Mesenchymal stem cell (in vitro differentiated cells and primary cell): Measurements from ENCODE around the gene AHRR.

ENCODE experiments used
- DNase-seq: peaks from one replicate; pipeline ENCODE4 v3.0.0-alpha.2; 2013
- H2AFZ ChIP-seq: one replicate; pipeline ENCODE4 v1.6.1; 2013; ENCODE audit warnings: low read depth, mild to moderate bottlenecking, control low read depth, inconsistent platforms, low read length, moderate library complexity
- H2AK5ac ChIP-seq: 2 replicates; pipeline ENCODE4 v1.6.1; 2013; ENCODE audit warnings: low read length, moderate library complexity, mild to moderate bottlenecking, inconsistent platforms; ENCODE audit not compliant: severe bottlenecking
- H2BK120ac ChIP-seq: one replicate; pipeline ENCODE4 v1.6.1; 2013; ENCODE audit warnings: low read depth, mild to moderate bottlenecking, inconsistent platforms, low read length, moderate library complexity
- H2BK12ac ChIP-seq, 2 experiments: one replicate each; pipeline ENCODE4 v1.6.1; 2013; ENCODE audit warnings: inconsistent platforms in 2 of 2, low read length in 2 of 2, mild to moderate bottlenecking in 2 of 2, moderate library complexity in 2 of 2, control low read depth in 1 of 2
- H2BK15ac ChIP-seq: one replicate; pipeline ENCODE4 v1.6.1; 2013; ENCODE audit warnings: mild to moderate bottlenecking, low read depth, inconsistent platforms; ENCODE audit not compliant: poor library complexity, severe bottlenecking
- H2BK5ac ChIP-seq: 2 replicates; pipeline ENCODE4 v1.6.1; 2013; ENCODE audit warnings: low read depth, mild to moderate bottlenecking, low read length, control low read depth, inconsistent platforms; ENCODE audit not compliant: poor library complexity, severe bottlenecking
- H3K14ac ChIP-seq, 2 experiments: one replicate each; pipeline ENCODE4 v1.6.1; 2013; ENCODE audit warnings: inconsistent platforms in 2 of 2, low read length in 2 of 2, control low read depth in 1 of 2, mild to moderate bottlenecking in 1 of 2, moderate library complexity in 1 of 2
- H3K18ac ChIP-seq, 2 experiments: one replicate each; pipeline ENCODE4 v1.6.1; 2013; ENCODE audit warnings: inconsistent platforms in 2 of 2, low read length in 2 of 2, control low read depth in 1 of 2, low read depth in 1 of 2, mild to moderate bottlenecking in 1 of 2
- H3K23ac ChIP-seq, 2 experiments: one replicate each; pipeline ENCODE4 v1.6.1; 2013; ENCODE audit warnings: inconsistent platforms in 2 of 2, low read length in 2 of 2, mild to moderate bottlenecking in 2 of 2, moderate library complexity in 2 of 2, control low read depth in 1 of 2
- H3K27ac ChIP-seq: 2 replicates; pipeline ENCODE4 v1.5.1; 2013; ENCODE audit warnings: mild to moderate bottlenecking, moderate library complexity, low read length, control low read depth, inconsistent platforms; ENCODE audit not compliant: poor library complexity, severe bottlenecking
- H3K27me3 ChIP-seq, 2 experiments: 2 replicates each; pipeline versions ENCODE4 v1.6.1 to v1.7.0; 2013; ENCODE audit warnings: low read length in 2 of 2, mild to moderate bottlenecking in 2 of 2, moderate library complexity in 2 of 2, control low read depth in 1 of 2, inconsistent platforms in 1 of 2; ENCODE audit not compliant: control insufficient read depth in 1 of 2, insufficient read depth in 1 of 2
- H3K36me3 ChIP-seq, 2 experiments: 2 replicates each; pipeline versions ENCODE4 v1.6.1 to v1.7.0; 2013; ENCODE audit warnings: low read length in 2 of 2, control low read depth in 1 of 2, inconsistent platforms in 1 of 2, low read depth in 1 of 2, mild to moderate bottlenecking in 1 of 2; ENCODE audit not compliant: insufficient read depth in 2 of 2, control insufficient read depth in 1 of 2
- H3K4ac ChIP-seq, 2 experiments: one replicate each; pipeline ENCODE4 v1.6.1; 2013; ENCODE audit warnings: inconsistent platforms in 2 of 2, low read length in 2 of 2, mild to moderate bottlenecking in 2 of 2, moderate library complexity in 2 of 2, control low read depth in 1 of 2, low read depth in 1 of 2
- H3K4me1 ChIP-seq: 2 replicates; pipeline ENCODE4 v1.6.1; 2013; ENCODE audit warnings: low read depth, low read length, control low read depth; ENCODE audit not compliant: control insufficient read depth, insufficient read depth
- H3K4me2 ChIP-seq: 2 replicates; pipeline ENCODE4 v1.6.1; 2013; ENCODE audit warnings: low read length, mild to moderate bottlenecking, inconsistent platforms; ENCODE audit not compliant: poor library complexity, severe bottlenecking
- H3K4me3 ChIP-seq, 2 experiments: 2 replicates each; pipeline versions ENCODE4 v1.5.1 to v1.7.0; 2013; ENCODE audit warnings: low read length in 2 of 2, mild to moderate bottlenecking in 2 of 2, control low read depth in 1 of 2, low read depth in 1 of 2; ENCODE audit not compliant: insufficient read depth in 1 of 2
- H3K79me1 ChIP-seq: replicated peaks from 2 replicates; pipeline ENCODE4 v1.6.1; 2013; ENCODE audit warnings: mild to moderate bottlenecking, control low read depth, low read length, inconsistent platforms; ENCODE audit not compliant: poor library complexity, severe bottlenecking
- H3K9ac ChIP-seq: 2 replicates; pipeline ENCODE4 v1.7.0; 2013; ENCODE audit warnings: mild to moderate bottlenecking, low read length, moderate library complexity
- H3K9me3 ChIP-seq: 2 replicates; pipeline ENCODE4 v1.7.0; 2013; ENCODE audit warnings: mild to moderate bottlenecking, low read length; ENCODE audit not compliant: control insufficient read depth
- H4K8ac ChIP-seq: one replicate; pipeline ENCODE4 v1.6.1; 2013; ENCODE audit warnings: inconsistent platforms, mild to moderate bottlenecking, low read length, moderate library complexity
- H4K91ac ChIP-seq: one replicate; pipeline ENCODE4 v1.6.1; 2013; ENCODE audit warnings: mild to moderate bottlenecking, low read length, inconsistent platforms
- WGBS: methylation state at CpG from one replicate; pipeline ENCODE4 v1.1.7; 2013; ENCODE audit warnings: mixed read lengths; 5-methylcytosine and 5-hydroxymethylcytosine counted together

Gene AHRR

GRCh38 chr5:483011-483410 is 161.5 kb downstream of the AHRR start:
- no peak overlapping the region for H3K4me3 ChIP-seq
- H3K18ac ChIP-seq: no peak overlapping the region
- no peaks in the 10 kb centered on the region for H3K79me1 ChIP-seq
- no peak overlapping the region for H2BK120ac ChIP-seq
- no peak overlapping the region for H4K91ac ChIP-seq
- no peak overlapping the region for H4K8ac ChIP-seq
- H2BK12ac ChIP-seq: no peak overlapping the region
- no peak overlapping the region for H2AFZ ChIP-seq
- peaks cover 8 to 50% of the 10 kb centered on the region in 2 experiments for H3K27me3 ChIP-seq
- H3K27ac ChIP-seq: no peak overlapping the region
- no peak for DNase-seq
- H2BK15ac ChIP-seq: no peak overlapping the region
- H3K9me3 ChIP-seq: no peaks in the 10 kb centered on the region
- H3K36me3 ChIP-seq: no peaks in the 10 kb centered on the region
- H2AK5ac ChIP-seq: no peak overlapping the region
- no peak overlapping the region for H2BK5ac ChIP-seq
- 97% methylated on average over 26 of the region's 26 CpGs for WGBS
- H3K23ac ChIP-seq: no peak overlapping the region
- no peak overlapping the region for H3K4ac ChIP-seq
- no peak overlapping the region for H3K4me2 ChIP-seq
- no peak overlapping the region for H3K14ac ChIP-seq
- no peak overlapping the region for H3K9ac ChIP-seq
- no peaks in the 10 kb centered on the region for H3K4me1 ChIP-seq

DNA sequence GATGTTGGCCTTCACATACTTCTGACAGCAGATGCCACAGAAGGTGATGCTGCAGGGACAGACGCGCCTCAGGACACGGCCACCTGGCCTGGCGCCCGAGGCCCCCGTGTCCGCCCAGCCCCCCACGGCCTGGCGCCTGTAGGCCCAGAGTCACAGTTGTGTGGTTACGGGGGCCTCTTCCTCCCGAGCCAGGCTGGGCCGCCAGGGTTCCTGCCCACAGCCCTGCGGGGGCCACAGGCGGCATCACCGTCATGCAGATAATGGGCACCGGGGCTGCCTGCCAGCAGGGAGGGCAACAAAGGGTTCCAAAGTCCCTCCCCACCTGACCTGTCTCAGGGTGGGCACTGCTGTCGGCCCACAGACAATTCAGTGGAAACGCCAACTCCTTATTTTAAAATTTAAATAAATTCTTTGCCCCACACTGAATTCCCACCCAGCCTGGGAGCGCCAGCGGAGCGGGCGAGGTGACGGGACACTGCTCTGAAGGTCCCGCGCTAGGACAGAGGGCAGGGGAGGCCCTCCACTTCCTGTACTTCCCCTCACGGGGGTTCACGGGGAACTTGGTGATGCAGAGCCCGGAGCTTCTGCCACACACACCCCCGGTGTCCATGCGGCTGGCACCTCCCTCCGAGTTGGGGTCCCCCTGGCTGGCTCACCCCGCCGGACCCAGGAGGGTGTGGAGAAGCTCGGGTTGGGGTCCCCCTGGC is 162.1 kb downstream of the AHRR start:
- H4K91ac ChIP-seq: no peak overlapping the region
- no peaks in the 10 kb centered on the region for H3K36me3 ChIP-seq
- H3K4me2 ChIP-seq: no peak overlapping the region
- H3K79me1 ChIP-seq: no peaks in the 10 kb centered on the region
- DNase-seq: no peak
- H3K4me1 ChIP-seq: no peaks in the 10 kb centered on the region
- H2BK5ac ChIP-seq: no peak overlapping the region
- H4K8ac ChIP-seq: no peak overlapping the region
- 94% methylated on average over 34 of the region's 34 CpGs for WGBS
- H3K14ac ChIP-seq: no peak overlapping the region
- no peak overlapping the region for H3K9ac ChIP-seq
- H3K18ac ChIP-seq: no peak overlapping the region
- no peak overlapping the region for H2BK12ac ChIP-seq
- no peak overlapping the region for H2AFZ ChIP-seq
- no peak overlapping the region for H2BK120ac ChIP-seq
- H3K4ac ChIP-seq: no peak overlapping the region
- H2BK15ac ChIP-seq: no peak overlapping the region
- H2AK5ac ChIP-seq: no peak overlapping the region
- H3K23ac ChIP-seq: no peak overlapping the region
- H3K9me3 ChIP-seq: no peaks in the 10 kb centered on the region
- H3K27me3 ChIP-seq: peaks cover 8 to 44% of the 10 kb centered on the region in 2 experiments
- no peak overlapping the region for H3K4me3 ChIP-seq
- H3K27ac ChIP-seq: no peak overlapping the region

- whole genome bisulfite sequencing: 93% methylated on average over 24 of the region's 24 CpGs
Observed at GRCh38 chr5:484556-484955, 163.0 kb downstream of the AHRR start.

GRCh38 chr5:485113-485945 is 163.8 kb downstream of the AHRR start:
- no peaks in the 10 kb centered on the region for H3K4me1 ChIP-seq
- H3K27ac ChIP-seq: no peak overlapping the region
- H2BK5ac ChIP-seq: no peak overlapping the region
- H3K27me3 ChIP-seq: peaks cover 8 to 41% of the 10 kb centered on the region in 2 experiments
- no peak overlapping the region for H2BK120ac ChIP-seq
- H3K36me3 ChIP-seq: no peaks in the 10 kb centered on the region
- H3K4me2 ChIP-seq: no peak overlapping the region
- no peak overlapping the region for H3K23ac ChIP-seq
- H4K91ac ChIP-seq: no peak overlapping the region
- H3K14ac ChIP-seq: no peak overlapping the region
- H3K9ac ChIP-seq: no peak overlapping the region
- H2AFZ ChIP-seq: no peak overlapping the region
- no peak for DNase-seq
- no peak overlapping the region for H2BK12ac ChIP-seq
- H3K18ac ChIP-seq: no peak overlapping the region
- H3K4me3 ChIP-seq: no peak overlapping the region
- no peak overlapping the region for H3K4ac ChIP-seq
- H2BK15ac ChIP-seq: no peak overlapping the region
- no peaks in the 10 kb centered on the region for H3K9me3 ChIP-seq
- no peak overlapping the region for H4K8ac ChIP-seq
- no peak overlapping the region for H2AK5ac ChIP-seq
- no peaks in the 10 kb centered on the region for H3K79me1 ChIP-seq
- WGBS: 78% methylated on average over 29 of the region's 29 CpGs

More at GRCh38 chr5:484556-484955, 163.0 kb downstream of the AHRR start:
- no peak overlapping the region for H2BK5ac ChIP-seq
- no peak overlapping the region for H4K91ac ChIP-seq
- H3K27ac ChIP-seq: no peak overlapping the region
- H3K79me1 ChIP-seq: no peaks in the 10 kb centered on the region
- no peak overlapping the region for H3K4ac ChIP-seq
- H2AFZ ChIP-seq: no peak overlapping the region
- no peak overlapping the region for H2BK15ac ChIP-seq
- no peak overlapping the region for H3K18ac ChIP-seq
- H3K14ac ChIP-seq: no peak overlapping the region
- peaks cover 8 to 41% of the 10 kb centered on the region in 2 experiments for H3K27me3 ChIP-seq
- no peak for DNase-seq
- no peak overlapping the region for H3K4me3 ChIP-seq
- no peak overlapping the region for H4K8ac ChIP-seq
- no peak overlapping the region for H3K9ac ChIP-seq
- H3K36me3 ChIP-seq: no peaks in the 10 kb centered on the region
- H3K9me3 ChIP-seq: no peaks in the 10 kb centered on the region
- no peak overlapping the region for H2AK5ac ChIP-seq
- no peaks in the 10 kb centered on the region for H3K4me1 ChIP-seq
- no peak overlapping the region for H2BK12ac ChIP-seq
- no peak overlapping the region for H2BK120ac ChIP-seq
- no peak overlapping the region for H3K23ac ChIP-seq
- H3K4me2 ChIP-seq: no peak overlapping the region
